ENCODE results near the gene UNC5C.

UNC5C gene

DNA sequence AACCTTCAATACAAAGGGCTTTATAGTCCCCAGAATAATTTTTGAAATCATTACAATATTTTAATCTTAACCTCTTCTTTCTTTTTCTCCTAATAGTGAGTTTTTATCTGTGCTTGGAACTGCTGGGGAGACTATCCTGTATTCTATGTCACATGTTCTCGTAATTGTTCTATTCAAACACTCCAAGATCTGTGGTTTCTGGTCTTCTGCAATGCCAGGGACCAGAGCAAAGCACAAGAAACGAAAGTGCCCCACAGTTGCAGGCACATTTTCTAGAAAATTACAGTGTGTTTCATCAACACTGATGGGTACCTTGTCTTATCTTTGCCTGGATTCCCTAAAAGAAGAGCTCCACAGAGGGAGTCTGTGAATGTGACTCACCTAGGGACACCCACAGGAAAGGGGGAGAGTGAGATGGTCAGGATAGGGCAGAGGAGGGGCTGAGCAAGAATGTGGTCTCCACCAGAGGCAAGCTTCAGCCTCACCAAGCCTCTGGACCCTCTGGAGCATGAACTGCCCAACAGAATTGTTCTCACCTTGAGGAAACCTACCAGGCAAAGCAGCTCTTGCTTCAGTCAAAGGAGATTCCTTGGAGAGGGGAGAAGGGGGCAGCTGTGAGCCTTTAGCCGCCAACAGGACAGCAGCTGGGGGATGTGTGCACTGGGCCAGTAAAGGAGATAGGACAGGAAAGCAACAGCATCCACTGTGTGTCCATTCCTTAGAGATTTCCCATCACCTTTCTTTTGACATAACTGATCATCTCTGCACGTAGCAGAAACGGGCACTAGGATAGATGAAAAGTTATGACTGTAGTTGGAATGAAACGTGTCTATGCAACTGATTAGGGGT lies 25.9 kb downstream of the UNC5C start:
- no peak for DNase-seq (ENCODE audit: low read depth)

DNA sequence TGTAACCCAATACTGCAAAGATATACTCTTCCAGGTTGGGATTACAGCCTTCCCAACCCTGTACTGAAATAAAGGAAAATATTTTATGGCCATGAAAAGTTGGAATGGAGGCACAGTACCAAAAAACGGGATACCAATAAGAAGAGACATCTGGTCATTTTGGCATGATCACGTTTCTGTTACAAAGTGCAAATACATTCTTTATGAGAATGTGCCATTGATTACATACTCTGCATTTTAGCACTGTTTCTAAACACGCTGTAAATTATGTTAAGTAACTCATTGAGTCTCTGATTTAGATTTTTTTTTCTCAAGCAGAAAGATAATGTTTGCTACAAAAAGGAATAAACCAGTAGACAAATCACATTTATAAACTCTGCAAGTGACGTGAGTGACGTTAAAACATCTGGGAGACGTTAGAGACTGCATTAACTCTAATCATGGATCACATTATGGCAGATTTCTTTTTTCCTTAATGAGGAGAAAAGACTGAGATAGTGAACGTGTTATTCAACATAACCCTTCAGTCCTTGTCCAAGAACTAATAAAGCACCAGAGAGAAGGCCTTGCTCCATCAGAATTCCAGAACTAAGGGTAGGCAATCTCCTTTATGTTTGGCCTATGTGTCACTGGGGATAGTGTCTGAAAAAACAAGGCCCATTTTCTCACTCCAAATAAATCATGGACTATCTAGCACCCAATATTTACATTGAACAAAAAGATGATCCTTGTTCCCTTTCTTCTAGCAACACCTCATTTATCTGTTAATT lies 31.0 kb downstream of the UNC5C start:
- DNase-seq (ENCODE audit: low read depth) = no peak

DNA sequence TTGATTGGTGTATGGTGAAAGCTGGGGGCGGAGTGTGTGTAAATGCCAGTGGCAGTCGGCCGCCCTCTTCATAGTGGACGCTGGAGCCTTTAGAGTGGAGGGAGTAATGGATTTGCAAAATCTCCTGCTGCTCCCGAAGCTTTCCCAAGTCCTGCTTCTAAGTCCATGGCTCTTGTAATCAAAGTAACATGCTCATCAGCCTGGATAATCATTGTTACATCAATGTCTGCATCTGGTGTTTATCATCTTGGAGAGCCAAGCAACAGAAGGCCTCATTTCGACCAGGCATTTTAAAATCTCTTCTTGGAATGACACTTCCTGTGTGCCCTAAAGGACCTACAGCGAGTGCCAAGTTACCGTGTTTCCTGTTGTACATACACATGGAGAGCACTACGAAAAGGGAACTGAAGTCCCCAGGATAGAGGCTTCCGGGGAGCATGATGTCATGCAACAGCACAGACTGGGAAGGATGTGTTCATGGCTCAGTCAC lies 32.2 kb downstream of the UNC5C start:
- no peak for DNase-seq (ENCODE audit: low read depth)

DNA sequence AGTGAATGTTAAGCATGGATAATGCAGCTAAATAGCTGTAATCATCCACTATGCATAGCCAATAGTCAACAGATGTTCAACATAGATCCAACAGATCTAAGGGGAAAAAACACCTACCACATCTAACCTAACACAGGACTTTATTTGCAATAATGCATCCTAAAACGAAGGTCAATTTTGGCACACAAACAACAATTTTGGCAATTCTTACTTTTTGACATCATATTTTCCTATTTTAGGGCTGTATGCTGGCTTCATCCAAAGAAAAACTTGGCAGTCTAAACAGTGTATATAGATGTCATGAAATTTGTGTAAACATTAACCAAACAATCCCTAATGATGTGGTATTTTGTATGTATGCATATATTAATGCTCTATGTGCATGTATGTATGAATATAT lies 33.2 kb downstream of the UNC5C start:
- DNase-seq (ENCODE audit: low read depth) = no peak

DNA sequence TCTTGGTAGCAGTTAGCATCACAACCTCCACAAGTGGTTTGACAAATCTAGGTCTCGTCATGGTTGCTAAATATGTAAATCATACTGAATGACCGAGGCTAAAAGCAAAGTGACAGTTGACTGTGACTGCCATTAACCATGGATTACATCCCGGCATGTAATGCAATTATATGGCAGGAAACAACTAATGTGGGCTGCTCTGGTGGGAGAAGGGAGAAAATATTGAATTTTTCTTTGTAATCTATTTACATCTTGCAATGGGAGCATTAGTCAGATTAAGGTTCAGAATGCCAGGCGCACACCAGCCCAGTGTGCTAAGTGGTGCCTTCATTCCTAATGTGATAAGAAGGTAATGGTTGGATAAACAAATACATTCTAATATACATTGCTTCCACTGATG lies 35.8 kb downstream of the UNC5C start:
- DNase-seq (ENCODE audit: low read depth) = no peak

DNA sequence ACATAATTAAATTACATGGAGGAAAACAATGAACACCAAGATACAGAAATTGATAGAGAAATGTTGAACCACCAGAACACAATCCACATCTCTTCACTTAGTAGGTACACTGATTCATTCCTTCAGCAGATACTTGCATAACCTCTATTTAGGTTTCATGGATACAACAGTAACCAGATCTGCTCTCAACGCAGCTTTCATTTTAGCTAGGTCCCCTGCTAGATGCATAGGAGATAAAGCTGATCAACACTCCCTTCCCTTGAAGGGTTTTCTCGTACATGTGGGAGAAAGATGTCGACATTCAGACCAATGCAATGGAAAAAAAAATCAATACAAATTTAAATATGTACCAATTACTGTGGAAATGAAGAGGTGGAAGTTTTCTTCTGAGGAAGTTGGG lies 37.3 kb downstream of the UNC5C start:
- no peak for DNase-seq (ENCODE audit: low read depth)

GRCh38 chr4:95510877-95511276 lies 37.9 kb downstream of the UNC5C start:
- DNase-seq (ENCODE audit: low read depth) = no peak

DNA sequence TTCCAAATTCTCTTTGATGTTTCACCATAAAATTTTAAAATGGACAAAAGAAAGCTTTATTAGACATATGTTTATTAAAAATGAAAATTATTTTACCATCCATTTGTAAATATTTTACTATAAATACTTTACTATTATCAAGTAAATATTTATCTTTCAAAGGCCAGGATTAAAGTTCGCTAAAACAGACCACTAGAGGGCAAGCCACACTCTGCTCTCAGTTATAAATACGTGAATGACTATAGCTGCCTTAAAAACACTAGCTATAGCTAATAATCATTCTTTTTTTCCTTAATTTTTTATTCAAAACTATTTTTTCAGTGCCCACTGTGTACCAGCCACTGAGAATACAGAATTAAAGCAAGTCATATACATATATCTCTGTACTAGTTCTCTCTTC lies 38.6 kb downstream of the UNC5C start:
- no peak for DNase-seq (ENCODE audit: low read depth)

GRCh38 chr4:95508421-95508820 lies 40.4 kb downstream of the UNC5C start:
- DNase-seq (ENCODE audit: low read depth) = no peak

DNA sequence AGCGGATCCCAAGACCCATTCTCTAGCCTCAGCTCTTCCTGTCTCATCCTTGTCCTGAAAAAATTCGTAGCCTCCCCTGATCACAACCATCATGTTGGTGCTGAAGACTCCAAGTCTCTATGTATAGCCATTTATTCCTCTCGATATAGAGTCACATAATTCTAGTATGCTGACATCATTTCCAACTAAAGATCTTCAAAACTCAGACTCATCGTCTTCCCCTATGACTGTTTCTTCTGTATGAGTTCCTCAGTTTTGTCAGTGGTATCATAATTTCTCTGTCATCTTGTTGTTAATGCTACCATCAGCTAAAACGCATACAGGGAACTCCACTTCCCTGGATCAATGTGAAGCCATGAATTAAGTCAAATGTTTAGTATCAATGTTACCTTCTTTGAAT lies 41.2 kb downstream of the UNC5C start:
- no peak for DNase-seq (ENCODE audit: low read depth)

- no peak for DNase-seq (ENCODE audit: low read depth)
Measured at GRCh38 chr4:95507147-95507546, 41.6 kb downstream of the UNC5C start.

GRCh38 chr4:95506264-95506663 lies 42.5 kb downstream of the UNC5C start:
- DNase-seq (ENCODE audit: low read depth) = no peak

- DNase-seq (ENCODE audit: low read depth) = no peak
Measured at GRCh38 chr4:95505799-95506198, 43.0 kb downstream of the UNC5C start.

DNA sequence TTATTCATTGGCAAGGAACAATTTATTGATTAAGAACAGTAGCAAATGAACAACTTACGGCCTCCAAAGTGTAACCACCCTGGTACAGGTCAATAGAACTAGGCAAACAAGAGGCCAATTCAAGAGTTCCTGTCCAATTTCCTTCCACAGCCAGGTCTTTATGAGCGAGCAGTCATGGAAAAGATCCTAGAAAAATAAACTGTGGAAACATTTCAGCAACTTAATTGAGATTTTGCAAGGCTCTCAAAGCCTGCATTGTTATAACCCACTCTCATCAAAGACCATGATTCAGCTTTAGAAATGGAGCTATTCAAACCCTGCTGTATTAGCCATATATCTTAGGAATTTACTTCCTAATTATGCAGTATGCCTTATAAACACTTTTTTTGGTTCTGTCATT lies 43.6 kb downstream of the UNC5C start:
- DNase-seq (ENCODE audit: low read depth) = no peak

- no peak for DNase-seq (ENCODE audit: low read depth)
Measured at GRCh38 chr4:95504501-95504900, 44.3 kb downstream of the UNC5C start.

- DNase-seq (ENCODE audit: low read depth) = no peak
Measured at GRCh38 chr4:95500361-95500760, 48.4 kb downstream of the UNC5C start.

DNA sequence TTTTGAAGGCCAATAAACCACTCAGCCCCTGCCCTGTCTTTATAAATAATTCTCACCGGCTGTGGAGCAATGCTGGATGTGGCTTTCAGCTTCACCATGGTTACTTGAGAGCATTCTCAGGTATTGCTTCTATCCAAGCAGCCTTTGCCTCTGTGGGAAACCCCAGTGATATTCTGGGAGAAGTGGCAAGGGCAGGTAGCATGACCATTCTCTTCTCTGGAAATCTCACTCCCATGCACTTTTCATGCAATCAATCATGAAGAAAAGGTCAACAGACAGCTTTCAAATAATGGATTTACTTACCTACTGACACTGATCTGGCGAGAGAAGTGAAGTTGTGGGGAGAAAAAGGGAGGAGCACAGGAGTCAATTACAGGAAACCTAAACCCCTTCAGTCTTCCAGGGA lies 49.5 kb downstream of the UNC5C start:
- no peak for DNase-seq (ENCODE audit: low read depth)

DNA sequence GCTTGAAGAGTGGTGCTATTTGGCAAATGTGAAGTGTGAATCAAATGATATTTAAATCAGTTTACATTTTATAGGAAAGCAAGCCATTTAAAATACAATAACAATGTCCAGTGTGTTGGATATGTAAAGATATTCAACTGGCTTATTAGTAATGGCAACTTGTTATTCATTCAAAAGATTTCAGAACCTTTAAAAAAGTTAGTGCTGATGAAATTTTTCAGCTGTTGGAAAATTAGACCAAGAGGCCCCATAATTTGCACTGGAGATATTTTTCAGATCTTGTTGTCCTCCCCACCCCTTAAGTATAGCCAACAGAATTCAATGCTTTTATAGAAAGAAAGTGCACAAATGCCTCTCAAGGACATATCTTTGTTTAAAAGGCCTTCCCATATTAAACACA lies 54.6 kb downstream of the UNC5C start:
- DNase-seq (ENCODE audit: low read depth) = no peak

DNA sequence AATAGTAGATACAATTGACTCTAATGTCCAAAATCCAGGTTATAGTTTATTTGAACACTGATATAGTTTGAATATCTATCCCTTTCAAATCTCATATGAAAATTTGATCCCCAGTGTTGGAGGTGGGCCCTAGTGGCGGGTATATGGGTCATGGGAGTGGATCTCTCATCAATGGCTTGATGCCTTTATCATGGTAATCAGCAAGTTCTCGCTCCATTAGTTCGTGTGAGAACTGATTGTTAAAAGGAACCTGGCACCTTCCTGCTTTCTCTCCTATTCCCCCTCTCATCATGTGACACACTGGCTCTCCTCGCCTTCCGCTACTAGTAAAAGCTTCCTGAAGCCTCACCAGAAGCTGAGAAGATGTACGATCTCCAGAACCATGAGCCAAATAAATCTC lies 70.1 kb downstream of the UNC5C start:
- DNase-seq (ENCODE audit: low read depth) = no peak

- DNase-seq (ENCODE audit: low read depth) = no peak
Measured at GRCh38 chr4:95476121-95476520, 72.7 kb downstream of the UNC5C start.

- no peak for DNase-seq (ENCODE audit: low read depth)
Measured at GRCh38 chr4:95472534-95472933, 76.2 kb downstream of the UNC5C start.

DNA sequence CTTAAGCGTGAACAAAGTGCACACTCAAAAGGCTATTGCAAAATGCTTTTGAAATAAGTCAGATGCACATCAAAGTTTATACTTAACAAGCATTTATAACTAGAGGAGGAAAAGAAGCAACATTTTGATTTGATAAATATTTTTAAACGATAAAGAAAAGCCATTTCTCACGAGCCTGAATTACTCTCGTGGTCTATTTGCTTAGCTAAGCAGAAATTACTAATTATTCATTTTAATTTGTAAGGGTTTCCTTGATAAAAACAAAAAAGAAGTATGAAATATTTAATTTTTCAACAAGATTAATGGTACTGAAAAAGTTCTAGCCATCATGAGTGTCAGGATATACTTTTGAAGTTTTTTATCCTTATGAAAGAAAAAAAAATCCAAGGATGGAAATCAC lies 78.2 kb downstream of the UNC5C start:
- no peak for DNase-seq (ENCODE audit: low read depth)

DNA sequence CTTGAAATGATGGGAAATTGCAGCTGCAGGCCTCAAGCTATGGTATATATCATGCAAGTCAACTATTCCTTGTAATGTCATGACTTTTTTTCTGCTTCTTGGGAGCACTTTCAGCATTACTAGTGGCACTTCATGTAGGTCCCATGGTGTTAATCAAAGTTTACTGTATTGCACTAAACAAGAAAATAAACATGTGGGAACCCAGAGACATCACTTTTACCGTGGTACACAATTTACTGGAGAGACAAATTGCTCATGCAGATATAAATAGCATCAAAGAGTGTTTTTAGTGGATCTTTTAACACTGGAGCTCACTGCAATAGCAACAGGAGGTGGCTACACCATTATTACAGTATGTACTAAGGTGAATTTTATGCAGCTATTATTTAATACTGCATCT lies 79.2 kb downstream of the UNC5C start:
- DNase-seq (ENCODE audit: low read depth) = no peak
